HG02943 (cell line): ENCODE results near the gene PODN.

ENCODE experiments used
- ATAC-seq: cut with Tn5 transposase; IDR thresholded peaks from one replicate; pipeline ENCODE4 v1.9.1; 2021; ENCODE audit warnings: mild to moderate bottlenecking, low read depth, moderate library complexity; ENCODE audit not compliant: unreplicated experiment

The PODN gene

GRCh38 chr1:53049574-53049967, 12.4 kb upstream of the PODN start:
- no peak for ATAC-seq

GRCh38 chr1:53050310-53050709, 11.7 kb upstream of the PODN start:
- ATAC-seq: no peak

DNA sequence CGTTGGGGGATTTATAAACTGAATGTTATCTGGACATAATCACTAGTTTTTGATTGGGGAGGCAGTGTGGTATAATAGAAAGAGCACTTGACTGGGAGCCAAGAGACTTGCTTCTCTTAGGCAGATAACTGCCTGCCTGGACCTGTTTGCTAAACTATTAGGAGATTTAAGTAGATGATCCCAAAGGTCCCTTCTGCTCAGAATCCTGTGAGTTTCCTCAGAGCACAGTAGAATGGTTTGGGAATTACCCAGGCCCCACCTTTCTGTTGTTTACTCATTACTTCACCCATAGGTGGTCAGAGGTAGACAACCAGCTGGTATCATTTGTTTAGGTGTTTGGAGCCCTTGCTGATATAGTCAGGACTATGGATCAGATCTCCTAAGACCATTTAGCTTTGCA, 10.3 kb upstream of the PODN start:
- no peak for ATAC-seq

DNA sequence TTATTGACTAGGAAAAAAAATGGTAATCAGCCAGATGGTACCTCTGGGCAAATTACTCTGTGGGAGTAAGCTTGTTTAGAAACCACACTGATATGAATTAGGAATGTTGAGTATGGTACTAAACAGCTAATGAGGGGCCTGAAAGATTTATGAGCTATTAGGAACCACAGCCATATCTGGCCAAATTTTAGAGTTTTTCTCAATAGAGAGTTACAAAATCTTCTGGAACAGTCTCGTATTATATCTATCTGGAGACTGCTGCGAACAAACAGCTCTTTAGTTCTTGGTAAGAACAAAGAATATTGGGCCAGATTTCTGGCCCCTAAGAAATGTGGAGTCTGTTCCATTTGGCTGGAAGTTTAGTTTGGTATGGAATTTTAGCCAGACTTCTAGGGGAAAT, 4.9 kb upstream of the PODN start:
- no peak for ATAC-seq

GRCh38 chr1:53060579-53060978, 1.4 kb upstream of the PODN start:
- no peak for ATAC-seq

DNA sequence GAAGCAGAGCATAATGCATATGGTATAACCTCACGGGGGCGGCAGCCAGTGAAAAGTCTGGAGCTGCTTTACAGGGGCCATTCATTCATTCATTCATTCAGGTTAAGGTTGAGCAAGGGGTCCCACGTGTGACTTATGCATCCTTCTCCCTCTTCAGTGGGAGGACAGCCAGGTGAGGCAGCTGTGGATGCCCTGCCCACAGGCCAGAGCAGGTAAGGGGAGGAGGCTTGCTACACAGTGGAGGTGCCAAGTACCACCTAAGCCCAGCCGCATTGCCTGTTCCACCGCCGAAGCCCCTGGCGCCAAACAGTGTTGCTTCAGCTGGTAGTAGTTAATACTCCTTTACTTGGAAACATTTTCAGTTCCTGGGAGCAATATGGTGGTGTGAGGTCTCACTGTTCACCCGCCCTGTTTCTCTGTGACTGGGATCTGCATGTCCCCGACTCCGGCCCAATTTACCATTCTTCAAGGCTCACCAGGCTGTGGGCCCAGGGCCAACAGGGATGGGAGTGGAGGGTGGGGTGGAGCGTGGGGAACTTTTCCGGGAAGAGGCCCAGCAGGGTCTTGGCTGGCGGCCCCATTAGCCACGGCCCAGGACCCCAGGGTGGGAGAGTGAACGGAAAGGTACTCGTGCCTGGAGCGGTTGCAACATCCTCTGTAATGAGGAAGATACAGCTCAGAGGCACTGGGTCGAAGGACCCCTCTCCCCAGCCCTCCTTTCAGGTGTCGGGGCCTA, 722 bp upstream of the PODN start:
- ATAC-seq: no peak

DNA sequence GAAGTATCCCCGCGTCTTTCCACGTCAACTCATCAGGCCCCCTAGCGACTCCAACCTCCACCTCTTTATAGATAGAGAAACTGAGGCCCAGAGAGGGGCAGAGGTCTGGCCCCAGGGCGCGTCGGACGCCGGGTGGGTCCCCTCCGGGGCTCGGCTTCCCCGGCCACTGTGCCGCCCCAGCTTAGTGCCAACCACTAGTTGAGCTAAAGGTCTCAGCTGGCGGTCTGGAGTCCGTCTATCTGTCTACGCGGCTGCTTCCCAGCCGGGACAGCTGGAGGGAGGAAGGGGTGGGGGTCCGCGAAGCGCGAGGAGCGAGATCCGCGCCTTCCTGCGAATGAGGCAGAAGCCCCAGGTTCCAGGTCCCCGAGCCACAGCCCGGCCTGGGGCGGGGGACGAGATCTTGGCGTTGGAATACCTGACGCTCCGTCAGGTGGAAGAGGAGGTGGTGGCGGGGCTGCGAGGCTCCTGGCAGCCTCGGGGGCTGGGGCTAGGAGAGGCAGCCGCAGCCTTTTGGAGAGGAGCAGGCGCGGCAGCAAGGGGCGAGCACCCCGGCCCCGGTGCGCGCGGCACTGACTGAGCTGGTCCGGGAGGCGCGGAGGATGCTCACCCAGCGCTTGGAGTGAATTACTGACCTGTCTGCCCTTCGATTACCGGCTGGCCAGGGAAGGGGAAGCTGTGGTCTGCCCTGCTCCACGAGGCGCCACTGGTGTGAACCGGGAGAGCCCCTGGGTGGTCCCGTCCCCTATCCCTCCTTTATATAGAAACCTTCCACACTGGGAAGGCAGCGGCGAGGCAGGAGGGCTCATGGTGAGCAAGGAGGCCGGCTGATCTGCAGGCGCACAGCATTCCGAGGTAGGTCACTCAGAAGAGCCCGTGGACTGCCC, 937 bp downstream of the PODN start:
- ATAC-seq: no peak

DNA sequence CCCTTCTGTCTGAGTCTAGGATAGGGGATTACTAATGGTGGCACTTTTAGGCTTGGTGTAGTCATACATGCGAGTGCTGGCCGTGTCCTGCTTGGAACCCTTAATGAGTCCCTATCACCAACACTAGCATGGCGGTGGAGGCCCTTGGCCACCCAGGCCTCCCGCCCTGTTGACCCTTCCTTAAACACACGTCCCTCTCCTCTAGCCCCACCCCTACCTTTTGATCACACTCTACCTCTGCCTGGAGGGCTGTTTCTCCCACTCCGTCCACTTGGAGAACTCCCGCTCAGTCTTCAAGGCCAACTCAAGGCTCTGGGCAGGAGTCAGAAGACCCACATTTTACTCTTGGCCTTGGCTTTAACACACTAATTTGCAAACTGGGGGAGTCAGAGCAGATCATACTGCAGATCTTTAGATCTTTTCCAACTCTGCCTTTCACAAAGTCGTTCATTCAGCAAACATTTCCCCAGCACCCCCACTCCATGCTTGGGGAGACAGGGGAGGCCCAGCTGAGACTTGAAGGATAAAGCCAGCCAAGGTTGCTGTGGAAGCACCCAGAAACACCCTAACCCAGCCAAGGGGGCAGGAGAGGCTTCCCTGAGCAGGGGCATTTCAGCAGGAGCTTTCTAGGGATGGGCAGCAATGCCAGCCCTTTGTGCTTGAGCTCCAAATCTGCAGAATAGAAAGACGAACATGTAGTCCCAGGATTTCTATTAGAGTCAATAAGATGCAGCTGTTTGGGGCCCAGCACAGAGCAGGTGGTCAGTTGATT, 1.9 kb downstream of the PODN start:
- no peak for ATAC-seq

GRCh38 chr1:53065391-53065790, 3.4 kb downstream of the PODN start:
- ATAC-seq: no peak

DNA sequence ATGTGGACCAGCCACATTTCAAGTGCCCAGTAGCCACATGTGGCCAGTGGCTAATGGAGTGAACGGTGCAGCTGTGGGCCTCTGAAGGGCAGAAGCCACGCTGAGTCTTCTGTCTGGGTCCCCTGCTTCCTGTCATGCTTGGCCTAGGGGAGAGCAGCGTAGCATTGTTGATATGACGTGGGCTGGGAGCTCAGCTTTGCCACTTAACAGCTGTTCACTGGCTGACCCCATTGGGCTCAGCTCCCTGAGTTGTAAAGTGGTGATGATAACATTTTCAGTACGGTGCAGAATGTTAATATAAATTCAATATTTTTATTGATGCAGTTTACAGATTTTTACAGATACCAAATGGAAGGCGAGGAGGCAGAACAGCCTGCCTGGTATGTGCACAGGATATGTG, 4.5 kb downstream of the PODN start:
- ATAC-seq: no peak

- ATAC-seq: no peak
Measured at GRCh38 chr1:53066891-53067738, 5.1 kb downstream of the PODN start.

DNA sequence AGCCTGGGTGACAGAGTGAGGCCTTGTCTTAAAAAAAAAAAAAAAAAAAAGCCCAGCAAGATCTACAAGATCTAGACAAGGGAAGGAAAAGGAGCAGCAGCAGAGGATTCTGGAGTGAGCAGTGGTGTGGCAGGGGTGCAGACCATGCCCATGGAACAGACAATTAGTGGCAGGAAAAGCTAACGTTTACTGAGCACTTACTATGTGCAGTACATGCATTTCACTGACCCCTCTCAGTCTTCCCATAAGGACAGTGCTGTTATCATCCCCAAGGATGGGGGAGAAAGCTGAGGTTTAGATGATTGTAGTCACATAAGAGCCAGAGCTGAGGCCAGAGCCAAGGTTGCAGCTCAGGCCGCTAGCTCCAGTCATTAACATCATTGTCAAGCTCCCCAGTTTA, 5.9 kb downstream of the PODN start:
- no peak for ATAC-seq

DNA sequence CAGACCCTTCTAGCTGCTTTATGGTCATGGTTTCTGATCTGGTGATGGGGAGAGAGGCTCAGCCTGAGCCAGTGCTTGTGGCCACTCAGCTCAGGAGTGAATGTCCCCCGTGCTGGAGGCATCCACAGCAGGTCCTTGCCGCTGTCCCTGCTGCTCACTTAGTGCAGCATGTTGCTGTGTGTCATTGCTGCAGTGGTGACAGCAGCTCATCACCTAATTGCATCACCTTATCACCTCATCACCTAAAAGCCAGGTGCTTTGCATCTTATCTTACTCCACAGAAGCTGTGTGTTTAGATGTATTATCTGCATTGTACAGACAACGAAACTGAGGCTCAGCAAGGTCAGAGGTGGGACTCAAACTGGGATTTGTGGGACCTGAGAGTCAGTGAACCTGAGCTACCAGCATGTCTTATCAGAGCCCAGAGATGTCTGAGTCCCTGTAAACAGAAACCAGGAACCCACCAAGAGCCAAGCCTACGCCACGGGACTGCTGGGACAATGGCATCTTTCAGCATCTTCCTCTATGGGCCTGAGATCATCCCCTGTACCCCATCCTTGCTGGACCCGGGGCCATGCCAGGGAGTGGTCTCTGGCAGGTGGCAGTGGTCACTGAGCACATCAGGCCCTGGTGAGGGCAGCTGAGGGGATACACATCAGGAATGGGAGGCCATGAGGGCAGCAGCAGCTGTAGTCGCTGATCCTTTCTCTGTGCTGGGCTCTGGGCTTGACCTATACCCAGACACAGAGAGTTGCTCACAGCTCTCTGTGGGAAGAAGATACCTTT, 6.5 kb downstream of the PODN start:
- no peak for ATAC-seq

DNA sequence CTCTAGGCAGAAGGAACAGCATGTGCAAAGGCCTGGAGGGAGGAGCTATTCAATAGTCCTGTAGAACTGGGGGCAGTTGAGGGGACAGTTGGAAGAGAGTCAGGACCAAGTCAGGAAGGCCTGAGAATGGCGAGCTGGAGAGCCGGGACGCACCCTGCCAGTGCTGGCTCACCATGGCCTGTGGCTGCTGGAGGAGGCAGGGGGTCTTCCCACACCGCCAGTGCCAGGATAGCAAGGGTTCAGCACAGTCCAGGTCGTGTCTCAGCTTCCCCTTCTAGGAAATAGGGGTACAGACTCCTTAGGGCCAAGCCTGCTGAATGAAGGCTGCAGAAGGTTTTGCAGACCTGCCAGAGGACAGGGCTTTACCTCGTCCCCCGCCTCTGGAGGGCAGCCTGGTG, 7.3 kb downstream of the PODN start:
- ATAC-seq: no peak

DNA sequence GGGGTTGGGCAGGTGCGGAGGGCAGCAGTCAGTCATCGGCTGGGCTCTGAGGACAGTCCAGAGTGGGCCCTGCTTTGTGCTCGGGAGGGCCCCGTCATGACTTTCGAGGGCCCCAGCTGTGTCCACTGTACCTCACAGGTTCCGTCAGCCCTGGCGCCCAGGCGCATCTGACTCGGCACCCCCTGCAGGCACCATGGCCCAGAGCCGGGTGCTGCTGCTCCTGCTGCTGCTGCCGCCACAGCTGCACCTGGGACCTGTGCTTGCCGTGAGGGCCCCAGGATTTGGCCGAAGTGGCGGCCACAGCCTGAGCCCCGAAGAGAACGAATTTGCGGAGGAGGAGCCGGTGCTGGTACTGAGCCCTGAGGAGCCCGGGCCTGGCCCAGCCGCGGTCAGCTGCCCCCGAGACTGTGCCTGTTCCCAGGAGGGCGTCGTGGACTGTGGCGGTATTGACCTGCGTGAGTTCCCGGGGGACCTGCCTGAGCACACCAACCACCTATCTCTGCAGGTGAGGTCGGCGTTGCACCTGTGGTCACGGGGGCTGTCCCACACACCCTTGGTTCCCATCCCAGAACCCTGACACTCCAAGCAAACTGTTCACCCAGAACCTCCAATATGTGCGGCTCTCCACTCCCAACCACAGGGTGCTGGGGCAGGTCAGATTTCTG, 7.8 kb downstream of the PODN start:
- ATAC-seq: no peak

- ATAC-seq: no peak
Measured at GRCh38 chr1:53070621-53071020, 8.6 kb downstream of the PODN start.

GRCh38 chr1:53071167-53071865, 9.3 kb downstream of the PODN start:
- no peak for ATAC-seq

GRCh38 chr1:53071915-53072314, 9.9 kb downstream of the PODN start:
- no peak for ATAC-seq
